Colonic mucosa (tissue), 4 donors: ENCODE data around the gene BLCAP. TPM values are rescaled to one million over a fixed set of nuclear protein-coding genes. Genes with fewer than 3 reads are reported as not detected.

ENCODE experiments used
- DNase-seq: peaks from one replicate; pipeline ENCODE4 v3.0.0-alpha.2; 2020
- H3K27ac ChIP-seq: fragments of 200-600 bp; one replicate; pipeline ENCODE4 v1.8.0; 2021
- H3K27me3 ChIP-seq: fragments of 200-600 bp; one replicate; pipeline ENCODE4 v1.8.0; 2021
- H3K36me3 ChIP-seq: fragments of 200-600 bp; one replicate; pipeline ENCODE4 v1.8.0; 2021
- H3K4me1 ChIP-seq: fragments of 200-600 bp; one replicate; pipeline ENCODE4 v1.8.0; 2021; ENCODE audit warnings: mild to moderate bottlenecking
- H3K4me3 ChIP-seq: fragments of 200-600 bp; one replicate; pipeline ENCODE4 v1.8.0; 2021
- H3K9ac ChIP-seq, 2 donors: one replicate each; pipeline ENCODE4 v1.7.0; 2013; ENCODE audit warnings: control low read depth in 2 of 2, low read depth in 2 of 2, low read length in 2 of 2
- H3K9me3 ChIP-seq: fragments of 200-600 bp; one replicate; pipeline ENCODE4 v1.8.0; 2021
- CTCF ChIP-seq: fragments of 200-600 bp; IDR thresholded peaks from one replicate; pipeline ENCODE4 v1.8.0; 2022; ENCODE audit warnings: antibody characterized with exemption, mild to moderate bottlenecking
- intact Hi-C: fragments of 100-400 bp; cut with DNase I; formaldehyde crosslinking; loops from one replicate; pipeline ENCODE4 v1.14.1; 2022
- total RNA-seq, 2 donors: library from RNA; stranded (reverse); fragmentation: NEBNext Ultra II Directional in 1 of 2; extraction: Animal tissue kit (Norgen Biotek cat#: 25700) in 1 of 2; gene quantifications; one replicate each; pipeline ENCODE4 v1.2.1, GENCODE V29; 2021
- donor health status: healthy.
- donor health status: DM: no; HTN: no; CAD: no.
- donor health status: DM: no; HTN: no; CAD: no.

The BLCAP gene
- total RNA-seq, 2 donors from 2014 or later, result 87.2 to 103 TPM

GRCh38 chr20:37501940-37502339 lies 25.7 kb downstream of the BLCAP start:
- Histone ChIP-seq H3K27me3 (no peaks in the 10 kb centered on the region), H3K36me3 (no peaks in the 10 kb centered on the region), H3K27ac (no peak overlapping the region), H3K9me3 (no peaks in the 10 kb centered on the region), H3K4me1 (no peaks in the 10 kb centered on the region), H3K9ac (no peak overlapping the region), H3K4me3 (no peak overlapping the region)
- intact Hi-C loops, result no loop called here
- no peak for TF ChIP-seq CTCF
- no peak for DNase-seq

GRCh38 chr20:37500311-37500710 lies 27.4 kb downstream of the BLCAP start:
- H3K36me3 ChIP-seq, result no peaks in the 10 kb centered on the region
- H3K27ac ChIP-seq, result no peak overlapping the region
- intact Hi-C loops, result no loop called here
- H3K4me1 ChIP-seq, result no peaks in the 10 kb centered on the region
- no peak for TF ChIP-seq CTCF
- H3K9me3 ChIP-seq, result no peaks in the 10 kb centered on the region
- H3K27me3 ChIP-seq, result no peaks in the 10 kb centered on the region
- DNase-seq, result no peak
- no peak overlapping the region for H3K9ac ChIP-seq
- H3K4me3 ChIP-seq, result no peak overlapping the region

DNA sequence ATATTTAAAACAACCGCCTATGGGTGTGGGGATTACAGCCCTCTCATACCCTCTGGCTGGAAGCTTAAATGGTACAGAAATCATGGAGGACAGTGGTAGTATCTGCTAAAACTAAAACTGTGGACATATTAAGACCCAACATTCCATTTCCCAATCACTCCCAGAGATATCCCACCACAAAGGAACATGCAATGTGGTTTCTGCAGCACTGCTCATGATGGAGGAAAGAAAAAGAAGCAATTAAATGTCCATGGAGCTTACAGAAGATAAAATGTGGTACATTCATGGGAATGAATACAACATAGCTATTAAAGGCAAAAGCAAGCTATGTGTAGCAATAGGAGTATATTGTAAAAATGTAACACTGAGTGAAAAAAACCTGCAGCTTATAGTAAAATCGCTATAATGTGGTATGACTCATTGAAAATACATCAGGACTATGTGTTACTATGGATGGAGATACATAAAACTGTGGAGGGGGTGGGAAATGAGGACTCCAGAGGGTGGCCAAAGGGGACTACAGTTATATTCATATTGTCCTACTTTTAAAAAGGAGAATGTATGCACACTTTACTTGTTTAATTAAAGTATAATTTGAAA lies 29.5 kb downstream of the BLCAP start:
- H3K27me3 ChIP-seq, result no peaks in the 10 kb centered on the region
- TF ChIP-seq CTCF, result no peak
- no peaks in the 10 kb centered on the region for H3K4me1 ChIP-seq
- no peak overlapping the region for H3K27ac ChIP-seq
- intact Hi-C loops, result no loop called here
- H3K9ac ChIP-seq, result no peak overlapping the region
- no peak overlapping the region for H3K4me3 ChIP-seq
- no peak for DNase-seq
- H3K36me3 ChIP-seq, result no peaks in the 10 kb centered on the region
- no peaks in the 10 kb centered on the region for H3K9me3 ChIP-seq

GRCh38 chr20:37494796-37495195 lies 32.9 kb downstream of the BLCAP start:
- no peak for DNase-seq
- H3K27me3 ChIP-seq, result no peaks in the 10 kb centered on the region
- no peaks in the 10 kb centered on the region for H3K36me3 ChIP-seq
- no peaks in the 10 kb centered on the region for H3K4me1 ChIP-seq
- no peak overlapping the region for H3K27ac ChIP-seq
- H3K4me3 ChIP-seq, result no peak overlapping the region
- no peaks in the 10 kb centered on the region for H3K9me3 ChIP-seq
- no peak overlapping the region for H3K9ac ChIP-seq
- intact Hi-C loops, result no loop called here
- no peak for TF ChIP-seq CTCF

DNA sequence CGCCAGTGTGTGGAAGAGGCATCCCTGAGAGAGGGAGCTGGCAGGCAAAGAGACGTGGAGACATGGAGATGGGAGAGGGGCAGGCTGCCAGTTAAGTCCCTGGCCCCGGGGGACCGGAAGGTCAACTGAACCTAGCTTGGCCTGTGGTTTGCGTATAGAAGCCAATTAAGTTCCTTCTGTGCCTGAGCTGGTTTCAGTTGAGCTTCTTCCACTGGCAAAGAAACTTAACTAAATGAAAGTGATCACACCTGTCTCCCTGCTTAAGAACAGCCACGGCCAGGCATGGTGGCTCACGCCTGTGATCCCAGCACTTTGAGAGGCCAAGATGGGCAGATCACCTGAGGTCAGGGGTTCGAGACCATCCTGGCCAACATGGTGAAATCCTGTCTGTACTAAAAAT lies 33.4 kb downstream of the BLCAP start:
- no peak for TF ChIP-seq CTCF
- intact Hi-C loops, result no loop called here
- Histone ChIP-seq H3K27me3 (no peaks in the 10 kb centered on the region), H3K9me3 (no peaks in the 10 kb centered on the region), H3K9ac (no peak overlapping the region), H3K4me1 (no peaks in the 10 kb centered on the region), H3K4me3 (no peak overlapping the region), H3K36me3 (no peaks in the 10 kb centered on the region), H3K27ac (no peak overlapping the region)
- DNase-seq, result no peak
